ENCODE measurements around the gene DNMT3A. TPM values are rescaled to one million over a fixed set of nuclear protein-coding genes. Genes with fewer than 3 reads are reported as not detected.
"Not testable (repeated sequence)": the region's sequence is repeated elsewhere in the genome, so short reads cannot be mapped to it uniquely, and the experiment has no call there.

Gene DNMT3A
- total RNA-seq, 1 donor from 2014 or later: 101 TPM

GRCh38 chr2:25274868-25275574 lies 66.7 kb downstream of the DNMT3A start:
- Mint-ChIP-seq H3K27ac (peak overlapping the region; percentile 81), H3K27me3 (ENCODE audit: insufficient read depth) (no peaks in the 10 kb centered on the region), H3K36me3 (ENCODE audit: low read depth) (peaks cover 42% of the 10 kb centered on the region), H3K4me1 (ENCODE audit: low read depth) (peaks cover 56% of the 10 kb centered on the region), H3K9me3 (no peaks in the 10 kb centered on the region), H3K4me3 (peak overlapping the region; percentile 40)
- DNase-seq (ENCODE audit: low spot score): peak; percentile 56
- intact Hi-C loops (cut with micrococcal nuclease): loop anchor here (2.0 to 10.0 kb wide), 2 partner anchors 22 to 180 kb away; no protein-coding TSS in a partner anchor

- no peaks in the 10 kb centered on the region for H3K27me3 Mint-ChIP-seq (ENCODE audit: insufficient read depth)
- intact Hi-C loops (cut with micrococcal nuclease): loop anchor here (1.0 to 10.0 kb wide), 3 partner anchors 21 to 181 kb away; no protein-coding TSS in a partner anchor
- DNase-seq (ENCODE audit: low spot score): no peak
- H3K9me3 Mint-ChIP-seq: no peaks in the 10 kb centered on the region
- H3K36me3 Mint-ChIP-seq (ENCODE audit: low read depth): peaks cover 46% of the 10 kb centered on the region
- peak overlapping the region; percentile 58 for H3K4me3 Mint-ChIP-seq
- peaks cover 48% of the 10 kb centered on the region for H3K4me1 Mint-ChIP-seq (ENCODE audit: low read depth)
- peak overlapping the region; percentile 86 for H3K27ac Mint-ChIP-seq
Observed at GRCh38 chr2:25273985-25274535, 67.7 kb downstream of the DNMT3A start.

GRCh38 chr2:25272705-25273104 lies 69.0 kb downstream of the DNMT3A start:
- intact Hi-C loops (cut with micrococcal nuclease): loop anchor here (1.0 to 10.0 kb wide), 2 partner anchors 42 to 182 kb away; no protein-coding TSS in a partner anchor
- peaks cover 39% of the 10 kb centered on the region for H3K4me1 Mint-ChIP-seq (ENCODE audit: low read depth)
- H3K9me3 Mint-ChIP-seq; H3K4me3 Mint-ChIP-seq; H3K27me3 Mint-ChIP-seq (ENCODE audit: insufficient read depth); DNase-seq (ENCODE audit: low spot score): not testable (repeated sequence)
- H3K36me3 Mint-ChIP-seq (ENCODE audit: low read depth): peaks cover 47% of the 10 kb centered on the region
- H3K27ac Mint-ChIP-seq: peak overlapping the region; percentile 86

GRCh38 chr2:25270061-25270460 lies 71.7 kb downstream of the DNMT3A start:
- intact Hi-C loops (cut with micrococcal nuclease): loop anchor here (10.0 kb wide), 1 partner anchor 185 kb away; no protein-coding TSS in a partner anchor

GRCh38 chr2:25269233-25269632 lies 72.5 kb downstream of the DNMT3A start:
- Mint-ChIP-seq H3K36me3 (ENCODE audit: low read depth) (peaks cover 57% of the 10 kb centered on the region), H3K27ac (no peak overlapping the region), H3K9me3 (no peaks in the 10 kb centered on the region), H3K4me3 (no peak overlapping the region), H3K4me1 (ENCODE audit: low read depth) (peaks cover 17% of the 10 kb centered on the region), H3K27me3 (ENCODE audit: insufficient read depth) (no peaks in the 10 kb centered on the region)
- no peak for DNase-seq (ENCODE audit: low spot score)
- intact Hi-C loops (cut with micrococcal nuclease): no loop called here

More at GRCh38 chr2:25270061-25270460, 71.7 kb downstream of the DNMT3A start:
- H3K9me3 Mint-ChIP-seq: no peaks in the 10 kb centered on the region
- H3K4me3 Mint-ChIP-seq: no peak overlapping the region
- no peak overlapping the region for H3K27ac Mint-ChIP-seq
- H3K27me3 Mint-ChIP-seq (ENCODE audit: insufficient read depth): no peaks in the 10 kb centered on the region
- DNase-seq (ENCODE audit: low spot score): no peak
- peaks cover 23% of the 10 kb centered on the region for H3K4me1 Mint-ChIP-seq (ENCODE audit: low read depth)
- H3K36me3 Mint-ChIP-seq (ENCODE audit: low read depth): peaks cover 56% of the 10 kb centered on the region

GRCh38 chr2:25268139-25268538 lies 73.6 kb downstream of the DNMT3A start:
- Mint-ChIP-seq H3K9me3 (no peaks in the 10 kb centered on the region), H3K27ac (no peak overlapping the region), H3K4me1 (ENCODE audit: low read depth) (peaks cover 12% of the 10 kb centered on the region), H3K27me3 (ENCODE audit: insufficient read depth) (no peaks in the 10 kb centered on the region), H3K4me3 (no peak overlapping the region), H3K36me3 (ENCODE audit: low read depth) (peaks cover 54% of the 10 kb centered on the region)
- DNase-seq (ENCODE audit: low spot score): no peak
- intact Hi-C loops (cut with micrococcal nuclease): no loop called here

GRCh38 chr2:25266399-25266798 lies 75.3 kb downstream of the DNMT3A start:
- no peak for DNase-seq (ENCODE audit: low spot score)
- intact Hi-C loops (cut with micrococcal nuclease): no loop called here
- H3K4me3 Mint-ChIP-seq: no peak overlapping the region
- H3K4me1 Mint-ChIP-seq (ENCODE audit: low read depth): peaks cover 20% of the 10 kb centered on the region
- no peaks in the 10 kb centered on the region for H3K9me3 Mint-ChIP-seq
- peak overlapping the region; percentile 45 for H3K27ac Mint-ChIP-seq
- peaks cover 58% of the 10 kb centered on the region for H3K36me3 Mint-ChIP-seq (ENCODE audit: low read depth)
- H3K27me3 Mint-ChIP-seq (ENCODE audit: insufficient read depth): no peaks in the 10 kb centered on the region

- intact Hi-C loops (cut with micrococcal nuclease): no loop called here
- no peaks in the 10 kb centered on the region for H3K27me3 Mint-ChIP-seq (ENCODE audit: insufficient read depth)
- peaks cover 20% of the 10 kb centered on the region for H3K4me1 Mint-ChIP-seq (ENCODE audit: low read depth)
- no peak overlapping the region for H3K27ac Mint-ChIP-seq
- H3K4me3 Mint-ChIP-seq: no peak overlapping the region
- DNase-seq (ENCODE audit: low spot score): no peak
- no peaks in the 10 kb centered on the region for H3K9me3 Mint-ChIP-seq
- H3K36me3 Mint-ChIP-seq (ENCODE audit: low read depth): peaks cover 54% of the 10 kb centered on the region
Observed at GRCh38 chr2:25265802-25266201, 75.9 kb downstream of the DNMT3A start.

GRCh38 chr2:25265001-25265400 lies 76.7 kb downstream of the DNMT3A start:
- no peak for DNase-seq (ENCODE audit: low spot score)
- Mint-ChIP-seq H3K4me3 (no peak overlapping the region), H3K4me1 (ENCODE audit: low read depth) (peaks cover 20% of the 10 kb centered on the region), H3K36me3 (ENCODE audit: low read depth) (peaks cover 52% of the 10 kb centered on the region), H3K9me3 (no peaks in the 10 kb centered on the region), H3K27me3 (ENCODE audit: insufficient read depth) (no peaks in the 10 kb centered on the region), H3K27ac (no peak overlapping the region)
- intact Hi-C loops (cut with micrococcal nuclease): no loop called here

GRCh38 chr2:25262288-25262687 lies 79.4 kb downstream of the DNMT3A start:
- no peaks in the 10 kb centered on the region for H3K27me3 Mint-ChIP-seq (ENCODE audit: insufficient read depth)
- peaks cover 36% of the 10 kb centered on the region for H3K36me3 Mint-ChIP-seq (ENCODE audit: low read depth)
- no peak for DNase-seq (ENCODE audit: low spot score)
- no peak overlapping the region for H3K4me3 Mint-ChIP-seq
- intact Hi-C loops (cut with micrococcal nuclease): no loop called here
- no peaks in the 10 kb centered on the region for H3K9me3 Mint-ChIP-seq
- no peak overlapping the region for H3K27ac Mint-ChIP-seq
- peaks cover 15% of the 10 kb centered on the region for H3K4me1 Mint-ChIP-seq (ENCODE audit: low read depth)

GRCh38 chr2:25259737-25260124 lies 82.0 kb downstream of the DNMT3A start:
- Mint-ChIP-seq H3K9me3 (no peaks in the 10 kb centered on the region), H3K4me1 (ENCODE audit: low read depth) (peaks cover 15% of the 10 kb centered on the region), H3K27me3 (ENCODE audit: insufficient read depth) (no peaks in the 10 kb centered on the region), H3K36me3 (ENCODE audit: low read depth) (peaks cover 44% of the 10 kb centered on the region), H3K4me3 (no peak overlapping the region), H3K27ac (no peak overlapping the region)
- intact Hi-C loops (cut with micrococcal nuclease): no loop called here
- DNase-seq (ENCODE audit: low spot score): no peak

- Mint-ChIP-seq H3K27ac (no peak overlapping the region), H3K4me3 (no peak overlapping the region), H3K27me3 (ENCODE audit: insufficient read depth) (no peaks in the 10 kb centered on the region), H3K9me3 (no peaks in the 10 kb centered on the region), H3K36me3 (ENCODE audit: low read depth) (peaks cover 49% of the 10 kb centered on the region), H3K4me1 (ENCODE audit: low read depth) (peaks cover 19% of the 10 kb centered on the region)
- intact Hi-C loops (cut with micrococcal nuclease): no loop called here
- DNase-seq (ENCODE audit: low spot score): no peak
Observed at GRCh38 chr2:25258847-25259736, 82.6 kb downstream of the DNMT3A start.
